OCI-LY1 (cell line): ENCODE results near the gene LIN52.

Experiments
- CTCF ChIP-seq: fragments of 200-600 bp; sonication (generic), shearing (Covaris generic); IDR thresholded peaks from 2 replicates; pipeline ENCODE4 v1.5.1; 2017; ENCODE audit warnings: mild to moderate bottlenecking, antibody characterized with exemption, low read length, moderate library complexity, mixed read lengths
- EZH2 ChIP-seq: fragments of 200-600 bp; sonication (generic), shearing (Covaris generic); IDR thresholded peaks from 2 replicates; pipeline ENCODE4 v1.8.0; 2017; ENCODE audit warnings: borderline replicate concordance, mixed run types, mild to moderate bottlenecking, antibody characterized with exemption, low read length, moderate library complexity, mixed read lengths

GRCh38 chr14:74140374-74140850, 55.7 kb downstream of the LIN52 start:
- TF ChIP-seq CTCF = no peak
- no peak for TF ChIP-seq EZH2
